ENCODE measurements around the gene UPK3A. TPM values are rescaled to one million over a fixed set of nuclear protein-coding genes. Genes with fewer than 3 reads are reported as not detected.

The UPK3A gene
- total RNA-seq, 1 donor from 2014 or later = 2.0 TPM

- no peak for DNase-seq (ENCODE audit: low read depth)
- TF ChIP-seq CTCF (conservative IDR thresholded peaks at IDR 0.05; ENCODE audit: low read depth, low read length) = no peak
- peak overlapping the region; percentile 89 for H3K4me3 ChIP-seq (ENCODE audit: low read depth, low read length)
These were observed 26.3 kb downstream of the UPK3A start for GRCh38 chr22:45310977-45311531.

- no peak for TF ChIP-seq CTCF (conservative IDR thresholded peaks at IDR 0.05; ENCODE audit: low read depth, low read length)
- no peak overlapping the region for H3K4me3 ChIP-seq (ENCODE audit: low read depth, low read length)
- DNase-seq (ENCODE audit: low read depth) = no peak
These were observed 27.7 kb downstream of the UPK3A start for GRCh38 chr22:45312415-45312814.

- TF ChIP-seq CTCF (conservative IDR thresholded peaks at IDR 0.05; ENCODE audit: low read depth, low read length) = no peak
- DNase-seq (ENCODE audit: low read depth) = no peak
- H3K4me3 ChIP-seq (ENCODE audit: low read depth, low read length) = no peak overlapping the region
These were observed 28.1 kb downstream of the UPK3A start for GRCh38 chr22:45312856-45313255.

- DNase-seq (ENCODE audit: low read depth) = no peak
- TF ChIP-seq CTCF (conservative IDR thresholded peaks at IDR 0.05; ENCODE audit: low read depth, low read length) = no peak
- H3K4me3 ChIP-seq (ENCODE audit: low read depth, low read length) = no peak overlapping the region
These were observed 29.4 kb downstream of the UPK3A start for GRCh38 chr22:45314054-45314721.

GRCh38 chr22:45314786-45315185 lies 30.0 kb downstream of the UPK3A start:
- no peak for DNase-seq (ENCODE audit: low read depth)
- no peak for TF ChIP-seq CTCF (conservative IDR thresholded peaks at IDR 0.05; ENCODE audit: low read depth, low read length)

GRCh38 chr22:45316796-45317526 lies 32.2 kb downstream of the UPK3A start:
- DNase-seq (ENCODE audit: low read depth) = no peak
- H3K4me3 ChIP-seq (ENCODE audit: low read depth, low read length) = no peak overlapping the region
- no peak for TF ChIP-seq CTCF (conservative IDR thresholded peaks at IDR 0.05; ENCODE audit: low read depth, low read length)

More at GRCh38 chr22:45314786-45315185, 30.0 kb downstream of the UPK3A start:
- H3K4me3 ChIP-seq (ENCODE audit: low read depth, low read length) = no peak overlapping the region
